Neural progenitor cell (in vitro differentiated cells): ENCODE data around the gene VSX1.

Source experiments
- CTCF ChIP-seq: fragments of 200-600 bp; sonication (generic); IDR thresholded peaks from 2 replicates; pipeline ENCODE4 v1.5.1; 2017; ENCODE audit warnings: antibody characterized with exemption, mild to moderate bottlenecking
- EZH2 ChIP-seq: fragments of 200-600 bp; sonication (generic); IDR thresholded peaks from 2 replicates; pipeline ENCODE4 v1.6.1; 2017; ENCODE audit warnings: antibody characterized with exemption, mild to moderate bottlenecking, moderate library complexity

GRCh38 chr20:25061103-25061799 is 20.7 kb downstream of the VSX1 start:
- TF ChIP-seq CTCF (no peak), EZH2 (no peak)
